Neural cell (in vitro differentiated cells): ENCODE data around the gene CLTCL1.

Experiments used
- EP300 ChIP-seq: fragments of 450-650 bp; conservative IDR thresholded peaks from 2 replicates; pipeline ENCODE4 v1.6.1; 2014; ENCODE audit warnings: antibody characterized with exemption, mild to moderate bottlenecking, moderate library complexity; ENCODE audit not compliant: poor library complexity, severe bottlenecking
- MXI1 ChIP-seq: fragments of 450-650 bp; conservative IDR thresholded peaks from 2 replicates; pipeline ENCODE4 v1.6.1; 2014; ENCODE audit warnings: antibody characterized with exemption, mild to moderate bottlenecking; ENCODE audit not compliant: poor library complexity, severe bottlenecking
- POLR2AphosphoS5 ChIP-seq: IDR thresholded peaks from 2 replicates; pipeline ENCODE4 v1.6.1; 2012
- RAD21 ChIP-seq: fragments of 450-650 bp; conservative IDR thresholded peaks from 2 replicates; pipeline ENCODE4 v1.6.1; 2014; ENCODE audit warnings: antibody characterized with exemption, mild to moderate bottlenecking, moderate library complexity
- SMC3 ChIP-seq: fragments of 450-650 bp; conservative IDR thresholded peaks from 2 replicates; pipeline ENCODE4 v1.6.1; 2014; ENCODE audit warnings: antibody characterized with exemption, mild to moderate bottlenecking, moderate library complexity; ENCODE audit not compliant: poor library complexity
- TAF1 ChIP-seq: IDR thresholded peaks from 2 replicates; pipeline ENCODE4 v1.6.1; 2012; ENCODE audit warnings: low read depth
- TF ChIP-seq, protein P1 (sequence below): fragments of 450-650 bp; IDR thresholded peaks from 2 replicates; pipeline ENCODE4 v1.5.1; 2014; ENCODE audit warnings: antibody characterized with exemption, mild to moderate bottlenecking, moderate library complexity; ENCODE audit not compliant: poor library complexity, severe bottlenecking
- TF ChIP-seq, protein P2 (sequence below): IDR thresholded peaks from 2 replicates; pipeline ENCODE4 v1.6.1; 2012; ENCODE audit warnings: borderline replicate concordance

DNA sequence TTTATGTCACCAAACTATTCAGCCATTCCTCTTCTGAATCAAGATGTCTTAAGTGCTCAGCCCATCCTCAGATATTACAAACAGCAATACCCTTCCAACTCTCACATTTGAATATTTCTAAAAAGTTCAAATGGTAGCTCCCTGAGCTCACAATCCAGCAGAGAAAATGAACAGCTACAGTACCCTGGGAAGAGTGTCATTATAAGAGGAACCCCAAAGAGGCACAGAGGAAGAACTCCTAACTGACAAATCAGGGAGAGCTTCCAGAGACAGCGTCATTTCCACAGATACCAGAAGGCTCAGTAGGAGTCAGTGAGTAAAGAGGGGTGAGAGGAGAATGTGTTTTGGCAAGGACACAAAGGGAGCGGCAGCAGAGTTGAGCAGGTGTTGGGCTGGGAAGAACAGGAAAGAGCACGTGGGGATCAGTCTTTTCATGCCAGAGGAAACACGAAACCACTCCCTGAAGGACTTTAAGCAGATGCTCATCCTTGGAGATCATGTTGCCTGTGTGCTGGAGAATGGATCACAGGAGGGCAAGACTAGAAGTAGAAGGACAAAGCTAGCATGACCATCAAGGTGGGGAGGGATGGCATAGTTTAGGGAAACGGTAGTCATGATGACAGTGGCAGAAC lies 4.3 kb downstream of the CLTCL1 start:
- TF ChIP-seq EP300 (no peak), MXI1 (no peak), POLR2AphosphoS5 (no peak), SMC3 (no peak), RAD21 (no peak), TAF1 (no peak)
- TF ChIP-seq, protein P1, sequence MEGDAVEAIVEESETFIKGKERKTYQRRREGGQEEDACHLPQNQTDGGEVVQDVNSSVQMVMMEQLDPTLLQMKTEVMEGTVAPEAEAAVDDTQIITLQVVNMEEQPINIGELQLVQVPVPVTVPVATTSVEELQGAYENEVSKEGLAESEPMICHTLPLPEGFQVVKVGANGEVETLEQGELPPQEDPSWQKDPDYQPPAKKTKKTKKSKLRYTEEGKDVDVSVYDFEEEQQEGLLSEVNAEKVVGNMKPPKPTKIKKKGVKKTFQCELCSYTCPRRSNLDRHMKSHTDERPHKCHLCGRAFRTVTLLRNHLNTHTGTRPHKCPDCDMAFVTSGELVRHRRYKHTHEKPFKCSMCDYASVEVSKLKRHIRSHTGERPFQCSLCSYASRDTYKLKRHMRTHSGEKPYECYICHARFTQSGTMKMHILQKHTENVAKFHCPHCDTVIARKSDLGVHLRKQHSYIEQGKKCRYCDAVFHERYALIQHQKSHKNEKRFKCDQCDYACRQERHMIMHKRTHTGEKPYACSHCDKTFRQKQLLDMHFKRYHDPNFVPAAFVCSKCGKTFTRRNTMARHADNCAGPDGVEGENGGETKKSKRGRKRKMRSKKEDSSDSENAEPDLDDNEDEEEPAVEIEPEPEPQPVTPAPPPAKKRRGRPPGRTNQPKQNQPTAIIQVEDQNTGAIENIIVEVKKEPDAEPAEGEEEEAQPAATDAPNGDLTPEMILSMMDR, result no peak
- TF ChIP-seq, protein P2, sequence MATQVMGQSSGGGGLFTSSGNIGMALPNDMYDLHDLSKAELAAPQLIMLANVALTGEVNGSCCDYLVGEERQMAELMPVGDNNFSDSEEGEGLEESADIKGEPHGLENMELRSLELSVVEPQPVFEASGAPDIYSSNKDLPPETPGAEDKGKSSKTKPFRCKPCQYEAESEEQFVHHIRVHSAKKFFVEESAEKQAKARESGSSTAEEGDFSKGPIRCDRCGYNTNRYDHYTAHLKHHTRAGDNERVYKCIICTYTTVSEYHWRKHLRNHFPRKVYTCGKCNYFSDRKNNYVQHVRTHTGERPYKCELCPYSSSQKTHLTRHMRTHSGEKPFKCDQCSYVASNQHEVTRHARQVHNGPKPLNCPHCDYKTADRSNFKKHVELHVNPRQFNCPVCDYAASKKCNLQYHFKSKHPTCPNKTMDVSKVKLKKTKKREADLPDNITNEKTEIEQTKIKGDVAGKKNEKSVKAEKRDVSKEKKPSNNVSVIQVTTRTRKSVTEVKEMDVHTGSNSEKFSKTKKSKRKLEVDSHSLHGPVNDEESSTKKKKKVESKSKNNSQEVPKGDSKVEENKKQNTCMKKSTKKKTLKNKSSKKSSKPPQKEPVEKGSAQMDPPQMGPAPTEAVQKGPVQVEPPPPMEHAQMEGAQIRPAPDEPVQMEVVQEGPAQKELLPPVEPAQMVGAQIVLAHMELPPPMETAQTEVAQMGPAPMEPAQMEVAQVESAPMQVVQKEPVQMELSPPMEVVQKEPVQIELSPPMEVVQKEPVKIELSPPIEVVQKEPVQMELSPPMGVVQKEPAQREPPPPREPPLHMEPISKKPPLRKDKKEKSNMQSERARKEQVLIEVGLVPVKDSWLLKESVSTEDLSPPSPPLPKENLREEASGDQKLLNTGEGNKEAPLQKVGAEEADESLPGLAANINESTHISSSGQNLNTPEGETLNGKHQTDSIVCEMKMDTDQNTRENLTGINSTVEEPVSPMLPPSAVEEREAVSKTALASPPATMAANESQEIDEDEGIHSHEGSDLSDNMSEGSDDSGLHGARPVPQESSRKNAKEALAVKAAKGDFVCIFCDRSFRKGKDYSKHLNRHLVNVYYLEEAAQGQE, result no peak
